Dedifferentiated amniotic fluid mesenchymal stem cell (primary cell): Measurements from ENCODE around the gene CNOT8.
"Not testable (repeated sequence)": the region's sequence is repeated elsewhere in the genome, so short reads cannot be mapped to it uniquely, and the experiment has no call there.

ENCODE experiments used
- DNase-seq: peaks from one replicate; pipeline ENCODE4 v3.0.0-alpha.2; 2016; ENCODE audit errors: extremely low spot score

The CNOT8 gene

GRCh38 chr5:154865466-154866184, 7.2 kb downstream of the CNOT8 start:
- DNase-seq = no peak

GRCh38 chr5:154866841-154867240, 8.4 kb downstream of the CNOT8 start:
- no peak for DNase-seq

GRCh38 chr5:154868702-154869101, 10.3 kb downstream of the CNOT8 start:
- no peak for DNase-seq

GRCh38 chr5:154871734-154872133, 13.3 kb downstream of the CNOT8 start:
- DNase-seq = no peak

GRCh38 chr5:154873791-154874331, 15.4 kb downstream of the CNOT8 start:
- no peak for DNase-seq

GRCh38 chr5:154878642-154879335, 20.4 kb downstream of the CNOT8 start:
- no peak for DNase-seq

GRCh38 chr5:154881986-154882385, 23.6 kb downstream of the CNOT8 start:
- no peak for DNase-seq

GRCh38 chr5:154884424-154884823, 26.0 kb downstream of the CNOT8 start:
- DNase-seq = no peak

GRCh38 chr5:154885439-154885838, 27.0 kb downstream of the CNOT8 start:
- no peak for DNase-seq

GRCh38 chr5:154892369-154892771, 33.9 kb downstream of the CNOT8 start:
- DNase-seq = no peak

- no peak for DNase-seq
These were observed 35.0 kb downstream of the CNOT8 start for GRCh38 chr5:154893381-154893780.

- no peak for DNase-seq
These were observed 37.5 kb downstream of the CNOT8 start for GRCh38 chr5:154895606-154896561.

GRCh38 chr5:154896562-154897165, 38.2 kb downstream of the CNOT8 start:
- DNase-seq = no peak

GRCh38 chr5:154898210-154898609, 39.8 kb downstream of the CNOT8 start:
- no peak for DNase-seq

GRCh38 chr5:154899151-154899816, 40.9 kb downstream of the CNOT8 start:
- DNase-seq = no peak

- no peak for DNase-seq
These were observed 41.6 kb downstream of the CNOT8 start for GRCh38 chr5:154900066-154900465.

GRCh38 chr5:154901276-154901675, 42.8 kb downstream of the CNOT8 start:
- no peak for DNase-seq

GRCh38 chr5:154901913-154902312, 43.5 kb downstream of the CNOT8 start:
- no peak for DNase-seq

- not testable (repeated sequence) for DNase-seq
These were observed 47.2 kb downstream of the CNOT8 start for GRCh38 chr5:154905601-154906000.

GRCh38 chr5:154916874-154917273, 58.4 kb downstream of the CNOT8 start:
- no peak for DNase-seq

- DNase-seq = no peak
These were observed 59.3 kb downstream of the CNOT8 start for GRCh38 chr5:154917757-154918156.
